DND-41 (cell line): Measurements from ENCODE around the gene PPP6R2.

Source experiments
- ATAC-seq: fragments of 200-7000 bp; cut with Tn5 transposase; 3 replicates; pipeline ENCODE4 v1.9.1; 2021; ENCODE audit warnings: low read depth; ENCODE audit not compliant: insufficient read depth
- DNase-seq: peaks from one replicate; pipeline ENCODE4 v3.0.0-alpha.2; 2020
- H2AFZ ChIP-seq: 2 replicates; pipeline ENCODE4 v1.6.0; 2012; ENCODE audit warnings: low read depth, low read length
- H3K27ac ChIP-seq: 2 replicates; pipeline ENCODE4 v1.5.1; 2012; ENCODE audit warnings: low read length, inconsistent platforms
- H3K27me3 ChIP-seq: fragments of 200-600 bp; sonication (generic); 2 replicates; pipeline ENCODE4 v1.6.0; 2012; ENCODE audit warnings: low read length, mild to moderate bottlenecking, inconsistent platforms; ENCODE audit not compliant: insufficient read depth, poor library complexity
- H3K36me3 ChIP-seq: 2 replicates; pipeline ENCODE4 v1.5.1; 2012; ENCODE audit warnings: low read length, inconsistent platforms; ENCODE audit not compliant: insufficient read depth
- H3K4me1 ChIP-seq: 2 replicates; pipeline ENCODE4 v1.5.1; 2012; ENCODE audit warnings: mild to moderate bottlenecking, low read length; ENCODE audit not compliant: insufficient read depth
- H3K4me2 ChIP-seq: 2 replicates; pipeline ENCODE4 v1.6.0; 2012; ENCODE audit warnings: mild to moderate bottlenecking, moderate library complexity, low read length, inconsistent platforms; ENCODE audit not compliant: insufficient read depth
- H3K4me3 ChIP-seq, 2 experiments: fragments of 200-600 bp in 1 of 2; shearing (Covaris generic) in 1 of 2; 2 replicates each; pipeline ENCODE4 v1.5.1; 2012 to 2016; ENCODE audit warnings: inconsistent platforms in 2 of 2, low read length in 2 of 2, mild to moderate bottlenecking in 2 of 2, low read depth in 1 of 2, moderate library complexity in 1 of 2
- H3K79me2 ChIP-seq: 2 replicates; pipeline ENCODE4 v1.6.0; 2012; ENCODE audit warnings: low read length, inconsistent platforms; ENCODE audit not compliant: insufficient read depth
- H3K9ac ChIP-seq: 2 replicates; pipeline ENCODE4 v1.6.0; 2012; ENCODE audit warnings: low read depth, mild to moderate bottlenecking, inconsistent platforms, low read length, moderate library complexity
- H3K9me3 ChIP-seq: 2 replicates; pipeline ENCODE4 v1.5.1; 2012; ENCODE audit warnings: low read length, moderate library complexity, mild to moderate bottlenecking, inconsistent platforms; ENCODE audit not compliant: insufficient read depth, severe bottlenecking
- H4K20me1 ChIP-seq: 2 replicates; pipeline ENCODE4 v1.6.0; 2012; ENCODE audit warnings: low read length; ENCODE audit not compliant: insufficient read depth
- EZH2 ChIP-seq: IDR thresholded peaks from 3 replicates; pipeline ENCODE4 v1.6.1; 2012; ENCODE audit warnings: borderline replicate concordance, low read depth, mild to moderate bottlenecking, moderate library complexity, low read length, inconsistent platforms; ENCODE audit not compliant: severe bottlenecking
- TF ChIP-seq, protein P1 (sequence below): IDR thresholded peaks from 2 replicates; pipeline ENCODE4 v1.5.1; 2012; ENCODE audit warnings: borderline replicate concordance, low read length, moderate library complexity, mild to moderate bottlenecking; ENCODE audit not compliant: poor library complexity, severe bottlenecking; ENCODE audit errors: extremely low read depth

PPP6R2 gene

GRCh38 chr22:50474710-50475651 is 131.9 kb downstream of the PPP6R2 start, which contains the start of gene SBF1:
Gene SBF1, minus strand, starts transcription at chr22:50475035. Its CDS starts 195 bp downstream, at chr22:50474840.
- Histone ChIP-seq H3K27ac (peak within 1 kb of the TSS; percentile 91), H3K4me1 (peaks cover 55% of the 10 kb centered on the region), H3K27me3 (no peaks in the 10 kb centered on the region), H3K4me2 (peak within 1 kb of the TSS; percentile 99), H4K20me1 (peaks cover 43% of the 10 kb centered on the region), H3K4me3 (peak within 1 kb of the TSS; percentile 93 to 96), H3K79me2 (peaks cover 50% of the 10 kb centered on the region), H3K9ac (peak within 1 kb of the TSS; percentile 84), H2AFZ (peak within 1 kb of the TSS; percentile 96), H3K36me3 (peaks cover 35% of the 10 kb centered on the region), H3K9me3 (no peaks in the 10 kb centered on the region)
- DNase-seq (peak; percentile 86), ATAC-seq (peak; percentile 55)
- TF ChIP-seq, protein P1, sequence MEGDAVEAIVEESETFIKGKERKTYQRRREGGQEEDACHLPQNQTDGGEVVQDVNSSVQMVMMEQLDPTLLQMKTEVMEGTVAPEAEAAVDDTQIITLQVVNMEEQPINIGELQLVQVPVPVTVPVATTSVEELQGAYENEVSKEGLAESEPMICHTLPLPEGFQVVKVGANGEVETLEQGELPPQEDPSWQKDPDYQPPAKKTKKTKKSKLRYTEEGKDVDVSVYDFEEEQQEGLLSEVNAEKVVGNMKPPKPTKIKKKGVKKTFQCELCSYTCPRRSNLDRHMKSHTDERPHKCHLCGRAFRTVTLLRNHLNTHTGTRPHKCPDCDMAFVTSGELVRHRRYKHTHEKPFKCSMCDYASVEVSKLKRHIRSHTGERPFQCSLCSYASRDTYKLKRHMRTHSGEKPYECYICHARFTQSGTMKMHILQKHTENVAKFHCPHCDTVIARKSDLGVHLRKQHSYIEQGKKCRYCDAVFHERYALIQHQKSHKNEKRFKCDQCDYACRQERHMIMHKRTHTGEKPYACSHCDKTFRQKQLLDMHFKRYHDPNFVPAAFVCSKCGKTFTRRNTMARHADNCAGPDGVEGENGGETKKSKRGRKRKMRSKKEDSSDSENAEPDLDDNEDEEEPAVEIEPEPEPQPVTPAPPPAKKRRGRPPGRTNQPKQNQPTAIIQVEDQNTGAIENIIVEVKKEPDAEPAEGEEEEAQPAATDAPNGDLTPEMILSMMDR, result no peak
- no peak for TF ChIP-seq EZH2

- H3K36me3 ChIP-seq, result peaks cover 35% of the 10 kb centered on the region
- H3K4me2 ChIP-seq, result peak overlapping the region; percentile 90
- peaks cover 36% of the 10 kb centered on the region for H4K20me1 ChIP-seq
- H3K27me3 ChIP-seq, result no peaks in the 10 kb centered on the region
- peaks cover 45% of the 10 kb centered on the region for H3K79me2 ChIP-seq
- TF ChIP-seq, protein P1, result no peak
- TF ChIP-seq EZH2, result no peak
- peak overlapping the region in 1 of 2 experiments; percentile 96; a peak in 2 of 4 replicates for H3K4me3 ChIP-seq
- peaks cover 49% of the 10 kb centered on the region for H3K4me1 ChIP-seq
- H3K9me3 ChIP-seq, result no peaks in the 10 kb centered on the region
- peak overlapping the region; percentile 96 for H2AFZ ChIP-seq
- DNase-seq (no peak), ATAC-seq (no peak)
- H3K27ac ChIP-seq, result peak overlapping the region; percentile 71
- H3K9ac ChIP-seq, result peak overlapping the region; percentile 84
Measured at GRCh38 chr22:50475652-50476002, 132.5 kb downstream of the PPP6R2 start.

DNA sequence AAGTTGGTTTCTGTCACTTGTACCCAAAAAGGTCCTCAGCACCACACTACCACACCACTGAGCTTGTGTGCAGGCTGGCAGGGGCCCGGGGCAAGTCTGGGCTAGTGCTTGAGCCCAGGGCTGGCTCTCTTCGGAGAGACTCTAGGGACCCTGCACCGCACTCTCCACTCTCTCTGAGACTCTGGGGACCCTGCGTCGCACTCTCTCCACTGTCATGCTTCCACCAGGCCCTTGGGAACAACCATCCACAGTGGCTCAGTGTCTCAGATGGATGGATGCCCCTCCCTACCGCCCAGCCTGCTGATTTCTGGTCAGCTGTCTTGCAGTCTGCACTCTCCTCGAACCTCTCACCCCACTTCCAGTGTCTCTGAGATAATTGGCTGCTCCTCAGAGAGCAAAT is 133.7 kb downstream of the PPP6R2 start:
- Histone ChIP-seq H3K4me3 (no peak overlapping the region), H4K20me1 (peaks cover 24% of the 10 kb centered on the region), H3K4me1 (peaks cover 36% of the 10 kb centered on the region), H3K4me2 (no peak overlapping the region), H3K27me3 (no peaks in the 10 kb centered on the region), H3K79me2 (peaks cover 32% of the 10 kb centered on the region), H3K9ac (no peak overlapping the region), H2AFZ (no peak overlapping the region), H3K36me3 (peaks cover 23% of the 10 kb centered on the region), H3K9me3 (no peaks in the 10 kb centered on the region), H3K27ac (no peak overlapping the region)
- ATAC-seq, result no peak
- TF ChIP-seq, protein P1, result no peak
- TF ChIP-seq EZH2, result no peak
- no peak for DNase-seq
